Suprapubic skin (tissue), 4 donors: ENCODE results near the gene U2SURP. TPM values are rescaled to one million over a fixed set of nuclear protein-coding genes. Genes with fewer than 3 reads are reported as not detected.

Experiments
- DNase-seq, 2 donors: peaks; one replicate each; pipeline ENCODE4 v3.0.0-alpha.2; 2019; ENCODE audit warnings: low spot score in 2 of 2
- H3K27ac ChIP-seq: fragments of 200-600 bp; sonication (generic); one replicate; pipeline ENCODE4 v1.5.1; 2019
- H3K27me3 ChIP-seq: fragments of 200-600 bp; sonication (generic); one replicate; pipeline ENCODE4 v1.5.1; 2019
- H3K36me3 ChIP-seq: fragments of 200-600 bp; sonication (generic); one replicate; pipeline ENCODE4 v1.5.1; 2019
- H3K4me1 ChIP-seq: fragments of 200-600 bp; sonication (generic); one replicate; pipeline ENCODE4 v1.5.1; 2019
- H3K4me3 ChIP-seq: fragments of 200-600 bp; sonication (generic); one replicate; pipeline ENCODE4 v1.5.1; 2019; ENCODE audit warnings: mild to moderate bottlenecking
- H3K9me3 ChIP-seq: fragments of 200-600 bp; sonication (generic); one replicate; pipeline ENCODE4 v1.5.1; 2019
- EP300 ChIP-seq: sonication (generic); formaldehyde crosslinking; IDR thresholded peaks from one replicate; pipeline ENCODE4 v1.6.1; 2017; ENCODE audit warnings: antibody characterized with exemption
- POLR2A ChIP-seq, 2 donors: fragments of 450-650 bp; IDR thresholded peaks; one replicate each; pipeline ENCODE4 v1.6.1; 2017; ENCODE audit warnings: antibody characterized with exemption in 2 of 2, mild to moderate bottlenecking in 2 of 2, moderate library complexity in 2 of 2
- POLR2AphosphoS5 ChIP-seq, 3 donors: sonication (generic); formaldehyde crosslinking; IDR thresholded peaks; one replicate each; pipeline ENCODE4 v1.6.1; 2017; ENCODE audit warnings: antibody characterized with exemption in 3 of 3
- WGBS: methylation state at CpG from one replicate; pipeline ENCODE4 v1.1.5; 2018; 5-methylcytosine and 5-hydroxymethylcytosine counted together
- total RNA-seq, 4 donors: library from RNA; depleted of rRNA; stranded (reverse); fragments of >200 nt; gene quantifications; one replicate each; pipeline ENCODE4 v1.1.0, GENCODE V29; 2016
- TF ChIP-seq, protein P1 (sequence below), 2 donors: fragments of 200-600 bp in 1 of 2; fragments of 450-650 bp in 1 of 2; sonication (generic) in 1 of 2; IDR thresholded peaks; one replicate each; pipeline ENCODE4 v1.5.1; 2016 to 2019; ENCODE audit warnings: antibody characterized with exemption in 2 of 2, mild to moderate bottlenecking in 1 of 2, moderate library complexity in 1 of 2

U2SURP gene
- total RNA-seq, 4 donors from 2014 or later, result 51.4 to 175 (median 62.1) TPM

DNA sequence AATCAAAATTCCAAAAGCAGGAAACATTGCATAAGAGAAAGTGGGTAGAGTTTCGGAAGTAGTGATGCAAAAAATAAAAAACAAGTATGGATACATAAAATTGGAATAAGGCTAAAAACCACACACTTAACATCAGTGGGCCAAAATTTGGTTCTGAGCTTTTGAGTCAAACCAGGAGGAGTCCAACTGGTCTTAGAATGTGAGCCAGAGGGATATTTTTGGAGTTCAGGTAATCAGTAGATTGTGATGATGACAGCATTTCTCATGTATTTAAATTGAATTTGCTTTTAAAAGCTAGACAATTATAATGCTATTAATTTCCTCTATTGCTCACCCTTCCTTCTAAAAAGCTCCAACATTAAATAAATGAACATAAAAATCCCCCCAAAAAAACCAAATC is 80.0 kb downstream of the U2SURP start:
- no peak for DNase-seq
- Histone ChIP-seq H3K27ac (no peak overlapping the region), H3K4me3 (no peak overlapping the region), H3K36me3 (no peaks in the 10 kb centered on the region), H3K4me1 (no peaks in the 10 kb centered on the region), H3K9me3 (no peaks in the 10 kb centered on the region), H3K27me3 (no peaks in the 10 kb centered on the region)
- WGBS, result 89% methylated on average over 1 of the region's 1 CpG
- TF ChIP-seq POLR2AphosphoS5 (IDR thresholded peaks at IDR 0.05), result no peak

DNA sequence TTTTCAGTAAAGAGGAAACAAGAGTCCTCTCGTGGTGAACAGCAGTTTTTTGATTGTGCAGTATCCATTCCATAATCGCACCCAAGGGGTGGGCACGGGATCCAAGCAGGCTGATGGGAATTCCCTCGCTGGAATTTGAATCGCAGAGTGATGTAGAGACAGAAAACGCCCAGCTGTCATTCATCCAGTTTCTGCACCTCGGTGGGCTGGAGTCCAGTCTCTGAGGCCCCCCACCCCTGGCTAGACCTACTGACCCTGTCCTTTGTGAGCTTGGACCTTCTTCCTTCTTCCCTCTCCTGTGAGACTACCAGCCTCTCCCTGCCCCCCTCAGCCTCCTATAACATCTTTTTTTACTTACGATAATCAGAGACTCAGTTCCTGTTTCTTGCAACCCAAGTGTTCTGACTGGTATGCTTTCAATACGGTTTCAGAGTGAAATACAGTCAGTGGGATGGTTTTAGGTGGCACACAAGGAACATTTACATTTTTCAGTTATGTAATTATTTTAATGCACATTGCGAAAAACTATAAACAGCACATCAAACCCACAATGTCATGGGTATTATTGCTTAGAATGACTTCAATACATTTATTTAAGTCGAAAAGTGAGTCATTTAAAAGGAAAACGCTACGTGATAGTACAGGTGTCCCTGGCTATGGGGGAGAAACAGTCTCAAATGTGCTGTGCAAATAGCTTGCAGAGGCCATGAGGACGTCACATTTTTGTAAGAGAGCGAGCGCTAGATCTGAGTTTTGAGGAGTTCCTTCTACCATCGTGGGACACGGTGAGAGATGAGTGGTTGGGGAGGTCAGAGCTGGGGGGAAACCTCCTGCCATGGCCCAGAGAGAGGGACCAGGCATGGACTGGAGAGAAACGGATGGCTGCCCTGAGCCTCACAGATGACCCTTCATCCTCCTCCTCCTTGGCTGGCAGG is 80.7 kb downstream of the U2SURP start:
- H3K4me1 ChIP-seq, result no peaks in the 10 kb centered on the region
- WGBS, result 85% methylated on average over 19 of the region's 19 CpGs
- no peaks in the 10 kb centered on the region for H3K36me3 ChIP-seq
- no peak for DNase-seq
- H3K27ac ChIP-seq, result no peak overlapping the region
- H3K27me3 ChIP-seq, result no peaks in the 10 kb centered on the region
- H3K4me3 ChIP-seq, result no peak overlapping the region
- TF ChIP-seq POLR2A (IDR thresholded peaks at IDR 0.05), result no peak
- TF ChIP-seq EP300, result no peak
- TF ChIP-seq, protein P1, sequence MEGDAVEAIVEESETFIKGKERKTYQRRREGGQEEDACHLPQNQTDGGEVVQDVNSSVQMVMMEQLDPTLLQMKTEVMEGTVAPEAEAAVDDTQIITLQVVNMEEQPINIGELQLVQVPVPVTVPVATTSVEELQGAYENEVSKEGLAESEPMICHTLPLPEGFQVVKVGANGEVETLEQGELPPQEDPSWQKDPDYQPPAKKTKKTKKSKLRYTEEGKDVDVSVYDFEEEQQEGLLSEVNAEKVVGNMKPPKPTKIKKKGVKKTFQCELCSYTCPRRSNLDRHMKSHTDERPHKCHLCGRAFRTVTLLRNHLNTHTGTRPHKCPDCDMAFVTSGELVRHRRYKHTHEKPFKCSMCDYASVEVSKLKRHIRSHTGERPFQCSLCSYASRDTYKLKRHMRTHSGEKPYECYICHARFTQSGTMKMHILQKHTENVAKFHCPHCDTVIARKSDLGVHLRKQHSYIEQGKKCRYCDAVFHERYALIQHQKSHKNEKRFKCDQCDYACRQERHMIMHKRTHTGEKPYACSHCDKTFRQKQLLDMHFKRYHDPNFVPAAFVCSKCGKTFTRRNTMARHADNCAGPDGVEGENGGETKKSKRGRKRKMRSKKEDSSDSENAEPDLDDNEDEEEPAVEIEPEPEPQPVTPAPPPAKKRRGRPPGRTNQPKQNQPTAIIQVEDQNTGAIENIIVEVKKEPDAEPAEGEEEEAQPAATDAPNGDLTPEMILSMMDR (IDR thresholded peaks at IDR 0.05), result no peak
- TF ChIP-seq POLR2AphosphoS5 (IDR thresholded peaks at IDR 0.05), result no peak
- H3K9me3 ChIP-seq, result no peaks in the 10 kb centered on the region

DNA sequence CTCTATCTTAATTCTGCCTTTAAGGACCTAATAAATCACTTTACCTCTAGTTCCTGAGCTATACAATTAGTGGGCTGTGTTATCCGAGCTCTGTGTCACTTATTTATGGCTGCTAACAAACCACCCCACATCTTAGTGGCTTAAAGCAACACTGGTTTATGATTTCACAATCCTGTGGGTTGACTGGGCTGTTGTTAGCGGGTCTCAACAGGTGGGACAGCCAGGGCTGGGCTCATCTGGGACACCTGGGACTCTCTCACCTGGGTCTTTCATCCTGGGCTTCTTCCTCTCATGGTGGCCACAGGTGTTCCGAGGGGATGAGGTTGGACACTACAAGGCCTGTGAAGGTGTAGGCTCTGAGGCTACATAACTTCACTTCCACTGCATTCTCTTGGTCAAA is 82.4 kb downstream of the U2SURP start:
- no peak overlapping the region for H3K4me3 ChIP-seq
- no peak for TF ChIP-seq POLR2AphosphoS5 (IDR thresholded peaks at IDR 0.05)
- TF ChIP-seq, protein P1 (IDR thresholded peaks at IDR 0.05), result no peak
- 85% methylated on average over 3 of the region's 3 CpGs for WGBS
- no peaks in the 10 kb centered on the region for H3K27me3 ChIP-seq
- no peaks in the 10 kb centered on the region for H3K9me3 ChIP-seq
- H3K36me3 ChIP-seq, result no peaks in the 10 kb centered on the region
- no peak overlapping the region for H3K27ac ChIP-seq
- no peaks in the 10 kb centered on the region for H3K4me1 ChIP-seq
- no peak for DNase-seq

DNA sequence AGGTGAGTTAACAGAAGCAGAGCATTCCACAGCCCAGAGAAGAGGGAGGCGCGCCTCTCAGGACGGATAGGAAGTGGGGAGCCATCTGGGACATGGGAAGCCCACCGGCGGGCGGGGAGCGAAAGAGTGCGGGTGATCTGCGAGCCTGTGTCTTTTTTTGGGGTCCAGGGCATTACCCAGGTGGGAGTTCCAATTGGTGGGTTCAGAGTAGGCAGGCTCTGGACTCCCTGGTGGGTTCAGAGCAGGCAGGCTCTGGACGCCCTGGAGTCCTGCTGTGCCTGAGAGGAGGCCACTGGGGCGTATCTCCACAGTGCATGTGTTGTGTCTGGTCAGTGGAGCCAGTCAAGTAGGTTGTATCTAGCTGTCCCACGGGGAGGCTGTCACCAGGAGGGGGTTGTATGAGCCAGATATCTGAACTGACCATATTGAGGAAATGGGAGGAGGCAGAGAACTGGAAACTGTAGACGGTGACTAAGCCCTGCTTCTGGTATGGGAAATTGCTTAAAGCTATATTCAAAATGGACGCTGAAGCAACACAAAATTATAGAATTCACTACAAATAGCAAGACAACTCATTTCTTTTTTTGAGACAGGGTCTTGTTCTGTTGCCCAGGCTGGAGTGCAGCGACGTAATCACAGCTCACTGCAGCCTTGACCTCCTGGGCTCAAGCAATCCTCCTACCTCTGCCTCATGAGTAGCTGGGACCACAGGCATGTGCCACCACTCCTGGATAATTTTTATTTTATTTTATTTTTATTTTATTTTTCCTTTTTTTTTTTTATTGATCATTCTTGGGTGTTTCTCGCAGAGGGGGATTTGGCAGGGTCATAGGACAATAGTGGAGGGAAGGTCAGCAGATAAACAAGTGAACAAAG is 83.7 kb downstream of the U2SURP start:
- H3K36me3 ChIP-seq, result no peaks in the 10 kb centered on the region
- H3K9me3 ChIP-seq, result no peaks in the 10 kb centered on the region
- no peak overlapping the region for H3K27ac ChIP-seq
- H3K4me1 ChIP-seq, result no peaks in the 10 kb centered on the region
- no peaks in the 10 kb centered on the region for H3K27me3 ChIP-seq
- TF ChIP-seq, protein P1 (IDR thresholded peaks at IDR 0.05), result no peak
- TF ChIP-seq POLR2A (IDR thresholded peaks at IDR 0.05) (no peak), EP300 (no peak), POLR2AphosphoS5 (IDR thresholded peaks at IDR 0.05) (no peak)
- WGBS, result 86% methylated on average over 17 of the region's 17 CpGs
- DNase-seq, result no peak
- no peak overlapping the region for H3K4me3 ChIP-seq

DNA sequence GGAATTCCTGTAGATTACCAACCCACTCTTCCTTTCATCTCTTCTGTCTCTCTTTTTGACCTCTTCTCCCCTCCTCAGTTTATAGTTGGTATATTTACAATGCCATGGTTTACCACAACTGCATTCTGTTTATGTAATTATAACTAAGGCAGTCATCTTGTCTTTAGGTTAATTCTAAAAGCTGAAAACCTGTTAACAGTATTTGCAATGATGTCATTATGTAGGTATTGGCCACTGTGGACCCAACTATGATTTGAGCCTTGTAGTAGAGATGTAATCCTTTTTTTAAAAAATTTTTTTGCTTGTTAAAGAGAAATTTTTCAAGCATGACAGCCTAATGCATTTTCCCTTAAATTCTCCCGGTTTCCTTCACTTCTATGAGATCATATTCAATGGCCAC is 87.5 kb downstream of the U2SURP start:
- Histone ChIP-seq H3K36me3 (no peaks in the 10 kb centered on the region), H3K4me1 (no peaks in the 10 kb centered on the region), H3K9me3 (no peaks in the 10 kb centered on the region), H3K27me3 (no peaks in the 10 kb centered on the region), H3K4me3 (no peak overlapping the region), H3K27ac (no peak overlapping the region)
- 76% methylated on average over 1 of the region's 1 CpG for WGBS
- TF ChIP-seq POLR2A (IDR thresholded peaks at IDR 0.05) (no peak), POLR2AphosphoS5 (IDR thresholded peaks at IDR 0.05) (no peak)
- TF ChIP-seq, protein P1 (IDR thresholded peaks at IDR 0.05), result no peak
- DNase-seq, result no peak
